Trophoblast cell (in vitro differentiated cells and primary cell): ENCODE results near the gene CEP41.

Experiments
- DNase-seq, 2 donors: peaks; one replicate each; pipeline ENCODE4 v3.0.0-alpha.2; 2016
- H2AFZ ChIP-seq: 2 replicates; pipeline ENCODE4 v1.6.1; 2013; ENCODE audit warnings: low read length, moderate library complexity, mild to moderate bottlenecking; ENCODE audit not compliant: insufficient read depth, poor library complexity
- H2AK5ac ChIP-seq: 2 replicates; pipeline ENCODE4 v1.6.1; 2013; ENCODE audit warnings: mild to moderate bottlenecking, low read length
- H2BK120ac ChIP-seq: 2 replicates; pipeline ENCODE4 v1.6.1; 2013; ENCODE audit warnings: low read length, mild to moderate bottlenecking, moderate library complexity; ENCODE audit not compliant: insufficient read depth, poor library complexity
- H2BK12ac ChIP-seq: 2 replicates; pipeline ENCODE4 v1.6.1; 2013; ENCODE audit warnings: mild to moderate bottlenecking, low read length, moderate library complexity
- H2BK5ac ChIP-seq: 2 replicates; pipeline ENCODE4 v1.6.1; 2013; ENCODE audit warnings: low read length, low read depth, moderate library complexity, mild to moderate bottlenecking; ENCODE audit not compliant: poor library complexity
- H3K14ac ChIP-seq: 2 replicates; pipeline ENCODE4 v1.6.1; 2013; ENCODE audit warnings: mild to moderate bottlenecking, low read length
- H3K18ac ChIP-seq: 2 replicates; pipeline ENCODE4 v1.6.1; 2013; ENCODE audit warnings: mild to moderate bottlenecking, low read length
- H3K23ac ChIP-seq: 2 replicates; pipeline ENCODE4 v1.6.1; 2013; ENCODE audit warnings: low read length
- H3K27ac ChIP-seq: 2 replicates; pipeline ENCODE4 v1.5.1; 2013; ENCODE audit warnings: low read depth, mild to moderate bottlenecking, inconsistent platforms, low read length, moderate library complexity
- H3K27me3 ChIP-seq: 2 replicates; pipeline ENCODE4 v1.6.1; 2013; ENCODE audit warnings: inconsistent platforms, mild to moderate bottlenecking, low read length, moderate library complexity; ENCODE audit not compliant: insufficient read depth
- H3K36me3 ChIP-seq, 2 experiments: 1 replicate in 1 of 2; 2 replicates in 1 of 2; pipeline ENCODE4 v1.6.1; 2013; ENCODE audit warnings: low read length in 2 of 2, mild to moderate bottlenecking in 2 of 2, moderate library complexity in 1 of 2; ENCODE audit not compliant: insufficient read depth in 2 of 2, control insufficient read depth in 1 of 2
- H3K4ac ChIP-seq: 2 replicates; pipeline ENCODE4 v1.6.1; 2013; ENCODE audit warnings: low read depth, mild to moderate bottlenecking, low read length, moderate library complexity
- H3K4me1 ChIP-seq, 2 experiments: 1 replicate in 1 of 2; 2 replicates in 1 of 2; pipeline ENCODE4 v1.6.1; 2013; ENCODE audit warnings: low read length in 2 of 2, mild to moderate bottlenecking in 2 of 2, moderate library complexity in 1 of 2; ENCODE audit not compliant: insufficient read depth in 2 of 2, control insufficient read depth in 1 of 2
- H3K4me2 ChIP-seq: 2 replicates; pipeline ENCODE4 v1.6.1; 2013; ENCODE audit warnings: inconsistent platforms, mild to moderate bottlenecking, low read length, moderate library complexity
- H3K4me3 ChIP-seq: 2 replicates; pipeline ENCODE4 v1.5.1; 2013; ENCODE audit warnings: mild to moderate bottlenecking, low read depth, low read length, inconsistent platforms
- H3K79me1 ChIP-seq: one replicate; pipeline ENCODE4 v1.6.1; 2013; ENCODE audit warnings: low read length
- H3K79me2 ChIP-seq: 2 replicates; pipeline ENCODE4 v1.6.1; 2013; ENCODE audit warnings: low read length, mild to moderate bottlenecking; ENCODE audit not compliant: control insufficient read depth, insufficient read depth, poor library complexity
- H3K9ac ChIP-seq: 2 replicates; pipeline ENCODE4 v1.6.1; 2013; ENCODE audit warnings: mild to moderate bottlenecking, low read length
- H3K9me3 ChIP-seq: 2 replicates; pipeline ENCODE4 v1.6.1; 2013; ENCODE audit warnings: low read depth, mild to moderate bottlenecking, control low read depth, inconsistent platforms, low read length; ENCODE audit not compliant: insufficient read depth
- H4K12ac ChIP-seq: 2 replicates; pipeline ENCODE4 v1.6.1; 2013; ENCODE audit warnings: low read depth, mild to moderate bottlenecking, low read length, moderate library complexity
- H4K8ac ChIP-seq: 2 replicates; pipeline ENCODE4 v1.6.1; 2013; ENCODE audit warnings: low read depth, mild to moderate bottlenecking, low read length, moderate library complexity
- H4K91ac ChIP-seq: one replicate; pipeline ENCODE4 v1.6.1; 2013; ENCODE audit warnings: low read depth, mild to moderate bottlenecking, low read length, moderate library complexity
- WGBS: extraction: QIAGEN DNeasy Blood & Tissue Kit; methylation state at CpG from one replicate; pipeline ENCODE4 v1.1.7; 2013; ENCODE audit warnings: missing lambda C conversion rate; ENCODE audit not compliant: insufficient read length, insufficient coverage; ENCODE audit errors: extremely low coverage; 5-methylcytosine and 5-hydroxymethylcytosine counted together

The CEP41 gene

GRCh38 chr7:130349911-130350782 is 90.7 kb downstream of the CEP41 start:
- H3K27ac ChIP-seq, result peak overlapping the region; percentile 53
- no peaks in the 10 kb centered on the region for H3K36me3 ChIP-seq
- peaks cover 2% of the 10 kb centered on the region for H3K9me3 ChIP-seq
- no peak overlapping the region for H3K23ac ChIP-seq
- H3K9ac ChIP-seq, result no peak overlapping the region
- peak; percentile 61 to 74 for DNase-seq
- peak overlapping the region; percentile 29 for H3K14ac ChIP-seq
- H3K79me1 ChIP-seq, result peaks cover 40% of the 10 kb centered on the region
- peak overlapping the region; percentile 21 for H3K4ac ChIP-seq
- no peak overlapping the region for H4K12ac ChIP-seq
- no peaks in the 10 kb centered on the region for H3K27me3 ChIP-seq
- H2BK12ac ChIP-seq, result peak overlapping the region; percentile 84
- H3K4me1 ChIP-seq, result peaks cover 36 to 37% of the 10 kb centered on the region in 2 experiments
- H2AK5ac ChIP-seq, result peak overlapping the region; percentile 11
- peak overlapping the region; percentile 51 for H4K8ac ChIP-seq
- H2AFZ ChIP-seq, result no peak overlapping the region
- peak overlapping the region; percentile 70 for H2BK5ac ChIP-seq
- peak overlapping the region; percentile 50 for H3K18ac ChIP-seq
- H3K4me2 ChIP-seq, result peak overlapping the region; percentile 29
- H2BK120ac ChIP-seq, result peak overlapping the region; percentile 9
- peaks cover 3% of the 10 kb centered on the region for H3K79me2 ChIP-seq
- WGBS, result no CpG with 5 or more reads among the region's 16 CpGs
- H4K91ac ChIP-seq, result peak overlapping the region; percentile 95
- no peak overlapping the region for H3K4me3 ChIP-seq

- H2BK12ac ChIP-seq, result peak overlapping the region; percentile 84
Observed at GRCh38 chr7:130346941-130347340, 93.9 kb downstream of the CEP41 start.

GRCh38 chr7:130346177-130346905 is 94.5 kb downstream of the CEP41 start:
- Histone ChIP-seq H3K4me2 (no peak overlapping the region), H3K9ac (no peak overlapping the region), H3K4ac (no peak overlapping the region), H2BK12ac (no peak overlapping the region), H3K14ac (peak overlapping the region; percentile 19), H4K12ac (no peak overlapping the region), H2BK120ac (no peak overlapping the region), H3K9me3 (peaks cover 2% of the 10 kb centered on the region), H3K79me1 (peaks cover 14% of the 10 kb centered on the region), H3K27me3 (no peaks in the 10 kb centered on the region), H2AK5ac (peak overlapping the region; percentile 50), H4K91ac (peak overlapping the region; percentile 51), H3K79me2 (no peaks in the 10 kb centered on the region), H4K8ac (no peak overlapping the region), H2AFZ (no peak overlapping the region), H3K18ac (peak overlapping the region; percentile 8), H3K36me3 (no peaks in the 10 kb centered on the region), H3K23ac (no peak overlapping the region), H3K4me3 (no peak overlapping the region), H3K27ac (no peak overlapping the region), H2BK5ac (no peak overlapping the region), H3K4me1 (peaks cover 16% of the 10 kb centered on the region in 2 experiments)
- no peak for DNase-seq
- no CpG with 5 or more reads among the region's 10 CpGs for WGBS

More at GRCh38 chr7:130346941-130347340, 93.9 kb downstream of the CEP41 start:
- H4K12ac ChIP-seq, result no peak overlapping the region
- H3K36me3 ChIP-seq, result no peaks in the 10 kb centered on the region
- H3K79me2 ChIP-seq, result peaks cover 3% of the 10 kb centered on the region
- H4K8ac ChIP-seq, result no peak overlapping the region
- H3K4me2 ChIP-seq, result no peak overlapping the region
- no peak overlapping the region for H2BK5ac ChIP-seq
- H3K4ac ChIP-seq, result no peak overlapping the region
- H3K27ac ChIP-seq, result no peak overlapping the region
- peak overlapping the region; percentile 0 for H2BK120ac ChIP-seq
- no peak overlapping the region for H3K9ac ChIP-seq
- H4K91ac ChIP-seq, result peak overlapping the region; percentile 56
- H2AFZ ChIP-seq, result no peak overlapping the region
- H3K14ac ChIP-seq, result no peak overlapping the region
- no peak for DNase-seq
- H3K79me1 ChIP-seq, result peaks cover 20% of the 10 kb centered on the region
- peaks cover 22% of the 10 kb centered on the region in 2 experiments for H3K4me1 ChIP-seq
- H2AK5ac ChIP-seq, result peak overlapping the region; percentile 49
- WGBS, result no CpG with 5 or more reads among the region's 12 CpGs
- peaks cover 2% of the 10 kb centered on the region for H3K9me3 ChIP-seq
- no peak overlapping the region for H3K23ac ChIP-seq
- no peak overlapping the region for H3K18ac ChIP-seq
- H3K4me3 ChIP-seq, result no peak overlapping the region
- H3K27me3 ChIP-seq, result no peaks in the 10 kb centered on the region

GRCh38 chr7:130345725-130346124 is 95.1 kb downstream of the CEP41 start:
- Histone ChIP-seq H3K36me3 (no peaks in the 10 kb centered on the region), H3K4ac (no peak overlapping the region), H3K4me1 (peaks cover 10 to 11% of the 10 kb centered on the region in 2 experiments), H3K14ac (no peak overlapping the region), H3K18ac (no peak overlapping the region), H3K79me1 (peaks cover 9% of the 10 kb centered on the region), H2BK120ac (no peak overlapping the region), H4K8ac (no peak overlapping the region), H3K4me3 (no peak overlapping the region), H3K79me2 (no peaks in the 10 kb centered on the region), H3K23ac (no peak overlapping the region), H2BK12ac (no peak overlapping the region), H3K4me2 (no peak overlapping the region), H3K9me3 (peaks cover 2% of the 10 kb centered on the region), H4K91ac (no peak overlapping the region), H2AFZ (no peak overlapping the region), H2AK5ac (no peak overlapping the region), H3K27me3 (no peaks in the 10 kb centered on the region), H2BK5ac (no peak overlapping the region), H4K12ac (no peak overlapping the region), H3K27ac (no peak overlapping the region), H3K9ac (no peak overlapping the region)
- DNase-seq, result no peak
- no CpG with 5 or more reads among the region's 5 CpGs for whole genome bisulfite sequencing
